NB4 (cell line): ENCODE results near the gene AIRE.
"Not testable (repeated sequence)": the region's sequence is repeated elsewhere in the genome, so short reads cannot be mapped to it uniquely, and the experiment has no call there.

Experiments used
- CTCF ChIP-seq: IDR thresholded peaks from one replicate; pipeline ENCODE4 v1.5.1; 2012; ENCODE audit warnings: low read depth, low read length
- TF ChIP-seq, protein P1 (sequence below): IDR thresholded peaks from 2 replicates; pipeline ENCODE4 v1.6.1; 2011; ENCODE audit warnings: low read depth, low read length

- TF ChIP-seq, protein P1, sequence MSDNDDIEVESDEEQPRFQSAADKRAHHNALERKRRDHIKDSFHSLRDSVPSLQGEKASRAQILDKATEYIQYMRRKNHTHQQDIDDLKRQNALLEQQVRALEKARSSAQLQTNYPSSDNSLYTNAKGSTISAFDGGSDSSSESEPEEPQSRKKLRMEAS = not testable (repeated sequence)
- not testable (repeated sequence) for TF ChIP-seq CTCF
Observed at GRCh38 chr21:44249204-44250037, 36.3 kb upstream of the AIRE start.
